HG03064 (cell line): Measurements from ENCODE around the gene SOX11.

Experiments
- ATAC-seq: cut with Tn5 transposase; IDR thresholded peaks from one replicate; pipeline ENCODE4 v1.9.1; 2021; ENCODE audit warnings: low read depth; ENCODE audit not compliant: unreplicated experiment

Gene SOX11

GRCh38 chr2:5722236-5722635 lies 30.1 kb downstream of the SOX11 start:
- ATAC-seq, result no peak

- no peak for ATAC-seq
These were observed 31.9 kb downstream of the SOX11 start for GRCh38 chr2:5723791-5724735.

- no peak for ATAC-seq
These were observed 32.9 kb downstream of the SOX11 start for GRCh38 chr2:5725072-5725471.

GRCh38 chr2:5725794-5726463 lies 33.7 kb downstream of the SOX11 start:
- no peak for ATAC-seq

- no peak for ATAC-seq
These were observed 35.1 kb downstream of the SOX11 start for GRCh38 chr2:5727235-5727634.

GRCh38 chr2:5729416-5729815 lies 37.2 kb downstream of the SOX11 start:
- ATAC-seq, result no peak

GRCh38 chr2:5730386-5730785 lies 38.2 kb downstream of the SOX11 start:
- no peak for ATAC-seq

- no peak for ATAC-seq
These were observed 42.8 kb downstream of the SOX11 start for GRCh38 chr2:5734859-5735520.

- ATAC-seq, result no peak
These were observed 43.3 kb downstream of the SOX11 start for GRCh38 chr2:5735521-5735861.

- no peak for ATAC-seq
These were observed 43.9 kb downstream of the SOX11 start for GRCh38 chr2:5736050-5736449.

- no peak for ATAC-seq
These were observed 44.7 kb downstream of the SOX11 start for GRCh38 chr2:5736886-5737285.

GRCh38 chr2:5740053-5740452 lies 47.9 kb downstream of the SOX11 start:
- ATAC-seq, result no peak

GRCh38 chr2:5740817-5741216 lies 48.6 kb downstream of the SOX11 start:
- ATAC-seq, result no peak

- ATAC-seq, result no peak
These were observed 49.1 kb downstream of the SOX11 start for GRCh38 chr2:5741242-5741641.

- ATAC-seq, result no peak
These were observed 49.9 kb downstream of the SOX11 start for GRCh38 chr2:5742126-5742525.

- no peak for ATAC-seq
These were observed 56.2 kb downstream of the SOX11 start for GRCh38 chr2:5748391-5748790.

- ATAC-seq, result no peak
These were observed 56.8 kb downstream of the SOX11 start for GRCh38 chr2:5748946-5749345.

GRCh38 chr2:5749347-5749746 lies 57.2 kb downstream of the SOX11 start:
- ATAC-seq, result no peak
